Mesenchymal stem cell (in vitro differentiated cells and primary cell): ENCODE results near the gene UBAC2.

ENCODE experiments used
- DNase-seq: peaks from one replicate; pipeline ENCODE4 v3.0.0-alpha.2; 2013
- H2AFZ ChIP-seq: one replicate; pipeline ENCODE4 v1.6.1; 2013; ENCODE audit warnings: low read depth, mild to moderate bottlenecking, control low read depth, inconsistent platforms, low read length, moderate library complexity
- H2AK5ac ChIP-seq: 2 replicates; pipeline ENCODE4 v1.6.1; 2013; ENCODE audit warnings: low read length, moderate library complexity, mild to moderate bottlenecking, inconsistent platforms; ENCODE audit not compliant: severe bottlenecking
- H2BK120ac ChIP-seq: one replicate; pipeline ENCODE4 v1.6.1; 2013; ENCODE audit warnings: low read depth, mild to moderate bottlenecking, inconsistent platforms, low read length, moderate library complexity
- H2BK12ac ChIP-seq, 2 experiments: one replicate each; pipeline ENCODE4 v1.6.1; 2013; ENCODE audit warnings: inconsistent platforms in 2 of 2, low read length in 2 of 2, mild to moderate bottlenecking in 2 of 2, moderate library complexity in 2 of 2, control low read depth in 1 of 2
- H2BK15ac ChIP-seq: one replicate; pipeline ENCODE4 v1.6.1; 2013; ENCODE audit warnings: mild to moderate bottlenecking, low read depth, inconsistent platforms; ENCODE audit not compliant: poor library complexity, severe bottlenecking
- H2BK5ac ChIP-seq: 2 replicates; pipeline ENCODE4 v1.6.1; 2013; ENCODE audit warnings: low read depth, mild to moderate bottlenecking, low read length, control low read depth, inconsistent platforms; ENCODE audit not compliant: poor library complexity, severe bottlenecking
- H3K14ac ChIP-seq, 2 experiments: one replicate each; pipeline ENCODE4 v1.6.1; 2013; ENCODE audit warnings: inconsistent platforms in 2 of 2, low read length in 2 of 2, control low read depth in 1 of 2, mild to moderate bottlenecking in 1 of 2, moderate library complexity in 1 of 2
- H3K18ac ChIP-seq, 2 experiments: one replicate each; pipeline ENCODE4 v1.6.1; 2013; ENCODE audit warnings: inconsistent platforms in 2 of 2, low read length in 2 of 2, control low read depth in 1 of 2, low read depth in 1 of 2, mild to moderate bottlenecking in 1 of 2
- H3K23ac ChIP-seq, 2 experiments: one replicate each; pipeline ENCODE4 v1.6.1; 2013; ENCODE audit warnings: inconsistent platforms in 2 of 2, low read length in 2 of 2, mild to moderate bottlenecking in 2 of 2, moderate library complexity in 2 of 2, control low read depth in 1 of 2
- H3K27ac ChIP-seq: 2 replicates; pipeline ENCODE4 v1.5.1; 2013; ENCODE audit warnings: mild to moderate bottlenecking, moderate library complexity, low read length, control low read depth, inconsistent platforms; ENCODE audit not compliant: poor library complexity, severe bottlenecking
- H3K27me3 ChIP-seq, 2 experiments: 2 replicates each; pipeline versions ENCODE4 v1.6.1 to v1.7.0; 2013; ENCODE audit warnings: low read length in 2 of 2, mild to moderate bottlenecking in 2 of 2, moderate library complexity in 2 of 2, control low read depth in 1 of 2, inconsistent platforms in 1 of 2; ENCODE audit not compliant: control insufficient read depth in 1 of 2, insufficient read depth in 1 of 2
- H3K36me3 ChIP-seq, 2 experiments: 2 replicates each; pipeline versions ENCODE4 v1.6.1 to v1.7.0; 2013; ENCODE audit warnings: low read length in 2 of 2, control low read depth in 1 of 2, inconsistent platforms in 1 of 2, low read depth in 1 of 2, mild to moderate bottlenecking in 1 of 2; ENCODE audit not compliant: insufficient read depth in 2 of 2, control insufficient read depth in 1 of 2
- H3K4ac ChIP-seq, 2 experiments: one replicate each; pipeline ENCODE4 v1.6.1; 2013; ENCODE audit warnings: inconsistent platforms in 2 of 2, low read length in 2 of 2, mild to moderate bottlenecking in 2 of 2, moderate library complexity in 2 of 2, control low read depth in 1 of 2, low read depth in 1 of 2
- H3K4me1 ChIP-seq: 2 replicates; pipeline ENCODE4 v1.6.1; 2013; ENCODE audit warnings: low read depth, low read length, control low read depth; ENCODE audit not compliant: control insufficient read depth, insufficient read depth
- H3K4me2 ChIP-seq: 2 replicates; pipeline ENCODE4 v1.6.1; 2013; ENCODE audit warnings: low read length, mild to moderate bottlenecking, inconsistent platforms; ENCODE audit not compliant: poor library complexity, severe bottlenecking
- H3K4me3 ChIP-seq, 2 experiments: 2 replicates each; pipeline versions ENCODE4 v1.5.1 to v1.7.0; 2013; ENCODE audit warnings: low read length in 2 of 2, mild to moderate bottlenecking in 2 of 2, control low read depth in 1 of 2, low read depth in 1 of 2; ENCODE audit not compliant: insufficient read depth in 1 of 2
- H3K79me1 ChIP-seq: replicated peaks from 2 replicates; pipeline ENCODE4 v1.6.1; 2013; ENCODE audit warnings: mild to moderate bottlenecking, control low read depth, low read length, inconsistent platforms; ENCODE audit not compliant: poor library complexity, severe bottlenecking
- H3K9ac ChIP-seq: 2 replicates; pipeline ENCODE4 v1.7.0; 2013; ENCODE audit warnings: mild to moderate bottlenecking, low read length, moderate library complexity
- H3K9me3 ChIP-seq: 2 replicates; pipeline ENCODE4 v1.7.0; 2013; ENCODE audit warnings: mild to moderate bottlenecking, low read length; ENCODE audit not compliant: control insufficient read depth
- H4K8ac ChIP-seq: one replicate; pipeline ENCODE4 v1.6.1; 2013; ENCODE audit warnings: inconsistent platforms, mild to moderate bottlenecking, low read length, moderate library complexity
- H4K91ac ChIP-seq: one replicate; pipeline ENCODE4 v1.6.1; 2013; ENCODE audit warnings: mild to moderate bottlenecking, low read length, inconsistent platforms
- WGBS: methylation state at CpG from one replicate; pipeline ENCODE4 v1.1.7; 2013; ENCODE audit warnings: mixed read lengths; 5-methylcytosine and 5-hydroxymethylcytosine counted together

The UBAC2 gene

DNA sequence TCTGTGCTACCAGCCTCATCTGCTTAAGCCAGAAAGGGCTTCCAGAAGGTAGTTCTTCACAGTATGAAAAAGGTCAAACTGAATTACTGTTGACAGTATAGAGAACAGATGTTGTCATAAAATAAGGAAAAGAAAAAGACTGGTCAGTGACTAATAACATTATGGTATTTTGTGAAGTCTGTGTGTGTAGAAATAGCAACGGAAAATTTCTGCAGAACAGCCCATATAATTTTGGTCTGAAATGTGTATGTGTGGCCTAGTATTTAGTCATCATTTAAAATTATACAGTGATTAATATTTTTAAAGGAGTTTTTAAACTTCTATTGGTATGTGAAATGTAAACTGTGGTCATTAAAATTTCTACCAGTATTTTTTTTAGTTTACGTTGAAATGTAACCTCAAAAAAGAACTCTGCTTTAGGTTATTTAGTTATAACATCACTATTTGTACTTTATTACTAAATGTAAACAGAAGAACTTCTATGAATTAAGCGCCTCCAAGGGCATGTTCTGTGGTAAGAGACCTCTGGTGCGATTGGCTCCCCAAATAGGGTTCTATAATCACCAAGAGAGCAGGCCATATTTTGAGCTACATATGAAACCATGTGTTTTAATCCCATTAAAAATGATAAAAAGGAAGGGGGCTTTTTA, 109.9 kb downstream of the UBAC2 start:
- 38% methylated on average over 3 of the region's 4 CpGs for WGBS
- Histone ChIP-seq H3K79me1 (peaks cover 18% of the 10 kb centered on the region), H2BK5ac (no peak overlapping the region), H3K9me3 (no peaks in the 10 kb centered on the region), H2AFZ (no peak overlapping the region), H3K14ac (no peak overlapping the region), H3K36me3 (peaks cover 0 to 5% of the 10 kb centered on the region in 2 experiments), H2BK120ac (peak overlapping the region; percentile 15), H2AK5ac (no peak overlapping the region), H3K9ac (peak overlapping the region; percentile 71), H3K4me1 (peaks cover 11% of the 10 kb centered on the region), H3K4me3 (no peak overlapping the region), H4K91ac (no peak overlapping the region), H3K23ac (no peak overlapping the region), H3K4me2 (no peak overlapping the region), H4K8ac (no peak overlapping the region), H2BK15ac (no peak overlapping the region), H3K18ac (no peak overlapping the region), H3K27ac (no peak overlapping the region), H3K27me3 (no peaks in the 10 kb centered on the region), H3K4ac (no peak overlapping the region), H2BK12ac (no peak overlapping the region)
- DNase-seq: peak; percentile 94

- H3K23ac ChIP-seq: no peak overlapping the region
- H3K4me3 ChIP-seq: no peak overlapping the region
- no peaks in the 10 kb centered on the region for H3K9me3 ChIP-seq
- DNase-seq: peak; percentile 65
- no peak overlapping the region for H3K27ac ChIP-seq
- H2BK15ac ChIP-seq: no peak overlapping the region
- no peak overlapping the region for H2AK5ac ChIP-seq
- H3K4ac ChIP-seq: peak overlapping the region in 1 of 2 experiments; percentile 32
- H2BK120ac ChIP-seq: no peak overlapping the region
- no peaks in the 10 kb centered on the region for H3K27me3 ChIP-seq
- WGBS: 60% methylated on average over 4 of the region's 4 CpGs
- no peak overlapping the region for H3K4me2 ChIP-seq
- peaks cover 12% of the 10 kb centered on the region for H3K4me1 ChIP-seq
- peak overlapping the region; percentile 71 for H3K9ac ChIP-seq
- no peak overlapping the region for H2AFZ ChIP-seq
- peak overlapping the region in 1 of 2 experiments; percentile 79 for H2BK12ac ChIP-seq
- H3K14ac ChIP-seq: no peak overlapping the region
- H2BK5ac ChIP-seq: no peak overlapping the region
- H4K8ac ChIP-seq: no peak overlapping the region
- H3K36me3 ChIP-seq: peaks cover 0 to 5% of the 10 kb centered on the region in 2 experiments
- peaks cover 20% of the 10 kb centered on the region for H3K79me1 ChIP-seq
- no peak overlapping the region for H4K91ac ChIP-seq
- H3K18ac ChIP-seq: peak overlapping the region in 1 of 2 experiments; percentile 28
These were observed 110.5 kb downstream of the UBAC2 start for GRCh38 chr13:99311137-99311536.

GRCh38 chr13:99311748-99312492, 111.3 kb downstream of the UBAC2 start:
- Histone ChIP-seq H3K18ac (peak overlapping the region in 1 of 2 experiments; percentile 52), H3K9ac (peak overlapping the region; percentile 60), H4K8ac (no peak overlapping the region), H3K9me3 (no peaks in the 10 kb centered on the region), H3K14ac (peak overlapping the region in 1 of 2 experiments; percentile 73), H3K36me3 (peaks cover 0 to 5% of the 10 kb centered on the region in 2 experiments), H2AFZ (no peak overlapping the region), H2BK5ac (no peak overlapping the region), H3K4ac (no peak overlapping the region), H3K27ac (no peak overlapping the region), H3K4me2 (no peak overlapping the region), H3K27me3 (no peaks in the 10 kb centered on the region), H3K23ac (peak overlapping the region in 1 of 2 experiments; percentile 88), H2BK12ac (peak overlapping the region in 1 of 2 experiments; percentile 79), H3K79me1 (peaks cover 21% of the 10 kb centered on the region), H3K4me1 (peaks cover 17% of the 10 kb centered on the region), H4K91ac (no peak overlapping the region), H2BK120ac (no peak overlapping the region), H2AK5ac (no peak overlapping the region), H2BK15ac (no peak overlapping the region), H3K4me3 (peak overlapping the region in 1 of 2 experiments; percentile 34)
- DNase-seq: no peak
- 96% methylated on average over 10 of the region's 10 CpGs for WGBS

DNA sequence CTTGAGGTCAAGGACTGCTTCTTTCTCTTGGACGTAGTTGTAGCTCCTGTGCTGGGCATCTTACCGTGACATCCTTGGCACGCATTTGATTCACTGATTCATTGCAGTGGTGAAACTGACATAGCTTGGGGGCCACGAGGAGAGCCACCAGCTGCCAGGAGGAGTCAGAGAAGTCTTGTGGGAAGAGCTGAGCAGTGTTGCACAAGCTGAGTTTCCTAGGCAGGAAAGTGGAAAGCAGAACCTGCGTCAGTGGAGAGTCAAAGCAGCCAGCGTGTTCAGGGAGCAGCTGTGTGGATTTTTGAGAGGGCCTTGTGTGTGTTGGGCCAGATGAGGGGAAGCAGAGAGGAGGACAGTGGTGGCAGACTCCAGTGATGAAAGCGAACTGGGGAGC, 111.8 kb downstream of the UBAC2 start:
- no peaks in the 10 kb centered on the region for H3K9me3 ChIP-seq
- no peak overlapping the region for H2AFZ ChIP-seq
- no peak overlapping the region for H2AK5ac ChIP-seq
- no peaks in the 10 kb centered on the region for H3K27me3 ChIP-seq
- H3K79me1 ChIP-seq: peaks cover 21% of the 10 kb centered on the region
- no peak overlapping the region for H4K8ac ChIP-seq
- no peak overlapping the region for H3K23ac ChIP-seq
- peak; percentile 86 for DNase-seq
- peak overlapping the region in 1 of 2 experiments; percentile 34 for H3K4me3 ChIP-seq
- no peak overlapping the region for H3K4me2 ChIP-seq
- H4K91ac ChIP-seq: no peak overlapping the region
- peaks cover 17% of the 10 kb centered on the region for H3K4me1 ChIP-seq
- H2BK5ac ChIP-seq: no peak overlapping the region
- 96% methylated on average over 7 of the region's 7 CpGs for WGBS
- H2BK15ac ChIP-seq: no peak overlapping the region
- H3K9ac ChIP-seq: peak overlapping the region; percentile 82
- H3K18ac ChIP-seq: peak overlapping the region in 1 of 2 experiments; percentile 5
- H3K4ac ChIP-seq: no peak overlapping the region
- peaks cover 0 to 5% of the 10 kb centered on the region in 2 experiments for H3K36me3 ChIP-seq
- H3K14ac ChIP-seq: peak overlapping the region in 1 of 2 experiments; percentile 44
- H3K27ac ChIP-seq: no peak overlapping the region
- peak overlapping the region in 1 of 2 experiments; percentile 66 for H2BK12ac ChIP-seq
- no peak overlapping the region for H2BK120ac ChIP-seq
